Measurements from ENCODE around the gene NSMCE3. TPM values are rescaled to one million over a fixed set of nuclear protein-coding genes. Genes with fewer than 3 reads are reported as not detected.

Gene NSMCE3
- total RNA-seq, 1 donor from 2014 or later = 10.4 TPM

DNA sequence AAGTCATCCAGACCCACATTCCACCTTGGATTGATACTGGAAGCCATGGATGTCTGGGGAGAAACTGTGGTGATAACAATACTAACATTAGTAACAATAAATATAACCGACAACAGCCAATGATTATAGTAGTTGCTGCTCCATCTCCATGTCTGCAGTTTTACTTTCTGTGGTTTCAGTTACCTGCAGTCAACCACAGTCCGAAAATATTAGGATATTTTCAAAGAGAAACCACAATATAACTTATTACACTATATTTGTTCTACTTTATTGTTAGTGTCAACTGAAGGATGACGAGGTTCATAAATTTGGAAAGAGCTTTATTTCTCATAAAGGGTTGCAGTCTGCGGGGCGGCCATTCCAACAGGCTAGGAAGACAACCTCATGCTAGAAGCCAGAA lies 2.6 kb upstream of the NSMCE3 start:
- H3K4me3 Mint-ChIP-seq = no peak overlapping the region
- CTCF ChIA-PET = no interaction called here

DNA sequence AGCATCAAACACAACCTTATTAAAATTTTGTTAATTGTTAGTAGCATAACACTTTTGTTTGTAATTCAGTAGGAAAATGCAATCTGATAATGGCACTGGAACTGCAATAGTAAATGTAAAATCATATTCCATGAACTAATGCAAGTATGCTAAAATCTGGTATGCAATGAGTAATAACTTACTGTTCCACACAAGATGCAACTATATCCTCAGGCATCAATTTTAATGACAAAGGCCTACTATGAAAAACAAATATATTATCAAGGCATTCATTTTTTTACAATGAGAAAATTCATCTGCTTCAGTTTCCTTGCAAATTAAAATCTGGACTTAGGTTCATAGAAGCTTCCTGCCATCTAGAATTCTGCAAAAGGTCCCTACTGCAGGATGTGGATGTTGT lies 1.4 kb upstream of the NSMCE3 start:
- no peak for DNase-seq
- no peaks in the 10 kb centered on the region for H3K9me3 Mint-ChIP-seq
- no peak for ATAC-seq (ENCODE audit: low read depth)
- no peaks in the 10 kb centered on the region for H3K27me3 Mint-ChIP-seq
- H3K27ac Mint-ChIP-seq = peak overlapping the region; percentile 95
- peaks cover 49% of the 10 kb centered on the region for H3K4me1 Mint-ChIP-seq
- peak overlapping the region; percentile 86 for H3K4me3 Mint-ChIP-seq
- ChIA-PET POLR2A (interaction anchor here (1.2 kb wide), 1 partner anchor 58 kb away, joined by 3 read pairs; no protein-coding TSS in a partner anchor), CTCF (no interaction called here)
- intact Hi-C loops (cut with micrococcal nuclease) = loop anchor here (1.0 kb wide), 1 partner anchor 38 kb away; no protein-coding TSS in a partner anchor
- peaks cover 4% of the 10 kb centered on the region for H3K36me3 Mint-ChIP-seq (ENCODE audit: low read depth)
- TF ChIP-seq, protein P1, sequence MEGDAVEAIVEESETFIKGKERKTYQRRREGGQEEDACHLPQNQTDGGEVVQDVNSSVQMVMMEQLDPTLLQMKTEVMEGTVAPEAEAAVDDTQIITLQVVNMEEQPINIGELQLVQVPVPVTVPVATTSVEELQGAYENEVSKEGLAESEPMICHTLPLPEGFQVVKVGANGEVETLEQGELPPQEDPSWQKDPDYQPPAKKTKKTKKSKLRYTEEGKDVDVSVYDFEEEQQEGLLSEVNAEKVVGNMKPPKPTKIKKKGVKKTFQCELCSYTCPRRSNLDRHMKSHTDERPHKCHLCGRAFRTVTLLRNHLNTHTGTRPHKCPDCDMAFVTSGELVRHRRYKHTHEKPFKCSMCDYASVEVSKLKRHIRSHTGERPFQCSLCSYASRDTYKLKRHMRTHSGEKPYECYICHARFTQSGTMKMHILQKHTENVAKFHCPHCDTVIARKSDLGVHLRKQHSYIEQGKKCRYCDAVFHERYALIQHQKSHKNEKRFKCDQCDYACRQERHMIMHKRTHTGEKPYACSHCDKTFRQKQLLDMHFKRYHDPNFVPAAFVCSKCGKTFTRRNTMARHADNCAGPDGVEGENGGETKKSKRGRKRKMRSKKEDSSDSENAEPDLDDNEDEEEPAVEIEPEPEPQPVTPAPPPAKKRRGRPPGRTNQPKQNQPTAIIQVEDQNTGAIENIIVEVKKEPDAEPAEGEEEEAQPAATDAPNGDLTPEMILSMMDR (IDR thresholded peaks at IDR 0.05) = no peak

More for the DNA sequence above, 2.6 kb upstream of the NSMCE3 start:
- no peaks in the 10 kb centered on the region for H3K9me3 Mint-ChIP-seq
- DNase-seq (no peak), ATAC-seq (ENCODE audit: low read depth) (no peak)
- H3K27ac Mint-ChIP-seq = no peak overlapping the region
- H3K4me1 Mint-ChIP-seq = peaks cover 38% of the 10 kb centered on the region
- POLR2A ChIA-PET = no interaction called here
- no peaks in the 10 kb centered on the region for H3K27me3 Mint-ChIP-seq
- peaks cover 4% of the 10 kb centered on the region for H3K36me3 Mint-ChIP-seq (ENCODE audit: low read depth)
- TF ChIP-seq, protein P1 (IDR thresholded peaks at IDR 0.05) = no peak
- intact Hi-C loops (cut with micrococcal nuclease) = no loop called here

DNA sequence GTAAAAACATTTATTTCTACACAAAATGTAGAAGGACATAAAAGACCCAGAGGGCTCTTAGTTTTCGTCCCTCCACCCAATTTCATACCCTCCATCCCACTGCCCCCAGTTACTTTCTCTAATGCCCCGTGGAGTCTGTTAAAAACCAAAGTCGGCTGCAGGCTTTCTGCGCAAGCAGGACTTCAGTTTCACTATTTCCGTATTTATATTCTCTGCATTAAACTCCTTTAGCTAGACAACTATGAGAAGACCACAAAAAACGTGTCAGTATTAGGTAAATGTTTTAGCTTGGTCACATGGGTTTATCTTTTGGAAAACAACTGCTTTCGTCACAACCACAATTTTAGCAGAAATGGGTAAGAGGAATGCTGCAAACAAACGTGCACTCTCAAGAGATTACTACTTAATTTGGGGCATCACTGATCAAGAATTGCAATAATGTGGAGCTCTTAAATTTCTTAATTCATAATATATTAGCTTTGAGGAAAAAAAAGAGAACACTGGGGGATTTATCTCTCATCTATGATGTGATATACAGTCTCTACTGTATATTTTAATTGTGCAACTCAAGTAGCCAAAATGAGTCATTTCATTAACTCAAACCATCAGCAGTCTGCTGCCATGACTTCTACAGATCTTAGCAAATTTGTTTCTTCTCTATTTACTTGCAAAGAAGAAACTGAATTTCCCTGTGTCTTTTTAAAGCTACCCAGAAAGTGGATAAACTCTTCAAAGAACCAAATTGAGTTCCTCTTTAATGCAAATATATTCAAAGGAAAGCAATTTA lies 740 bp upstream of the NSMCE3 start:
- intact Hi-C loops (cut with micrococcal nuclease) = loop anchor here (1.0 kb wide), 1 partner anchor 39 kb away; no protein-coding TSS in a partner anchor
- Mint-ChIP-seq H3K4me1 (peaks cover 53% of the 10 kb centered on the region), H3K4me3 (peak overlapping the region; percentile 86), H3K9me3 (no peaks in the 10 kb centered on the region), H3K27me3 (no peaks in the 10 kb centered on the region), H3K27ac (peak overlapping the region; percentile 95), H3K36me3 (ENCODE audit: low read depth) (peaks cover 4% of the 10 kb centered on the region)
- ChIA-PET CTCF (no interaction called here), POLR2A (interaction anchor here (0.5 to 1.2 kb wide), 2 partner anchors 59 to 1098 kb away, joined by 3 read pairs; no protein-coding TSS in a partner anchor)
- DNase-seq (peak; percentile 19), ATAC-seq (ENCODE audit: low read depth) (peak; percentile 11)
- TF ChIP-seq, protein P1 (IDR thresholded peaks at IDR 0.05) = no peak

DNA sequence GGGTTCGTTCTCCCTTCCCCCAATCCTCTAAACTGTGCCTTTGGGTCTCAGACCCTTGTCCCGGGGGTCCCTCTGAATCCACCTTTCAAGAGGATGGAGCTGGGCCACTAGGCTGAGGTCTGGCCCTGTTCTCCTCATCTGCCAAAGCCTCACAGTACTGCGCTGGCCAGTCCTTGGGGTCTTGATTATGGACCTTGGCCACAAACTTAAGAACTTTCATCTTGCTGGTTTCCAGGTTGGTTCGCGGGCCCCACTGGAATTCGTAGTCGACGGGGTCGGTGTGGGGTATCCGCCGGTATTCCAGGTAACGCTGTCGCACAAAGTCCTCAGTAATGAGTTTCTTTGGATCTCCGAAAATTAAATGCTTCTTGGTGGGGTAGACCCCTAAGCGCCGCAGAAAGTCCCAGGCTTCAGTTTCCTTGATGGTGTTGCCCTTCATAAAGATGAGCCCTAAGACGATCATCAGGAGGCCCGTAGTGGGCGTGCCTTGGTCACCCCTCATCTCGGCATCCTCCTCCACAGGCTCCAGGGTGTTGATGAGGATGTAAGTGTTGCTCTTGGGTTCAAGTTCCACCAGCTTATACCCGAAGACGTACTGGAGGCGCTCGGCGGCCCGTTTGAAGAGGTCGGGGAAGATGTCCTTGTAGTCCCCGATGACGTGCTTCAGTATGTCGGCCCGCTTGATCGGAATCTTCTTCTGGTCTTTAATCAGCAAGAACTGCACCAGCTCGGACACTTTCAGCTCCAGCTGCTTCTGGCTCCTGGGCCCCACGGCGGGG lies 727 bp downstream of the NSMCE3 start:
- Mint-ChIP-seq H3K4me3 (peak overlapping the region; percentile 86), H3K27me3 (no peaks in the 10 kb centered on the region), H3K27ac (peak overlapping the region; percentile 92), H3K4me1 (peaks cover 53% of the 10 kb centered on the region), H3K9me3 (no peaks in the 10 kb centered on the region), H3K36me3 (ENCODE audit: low read depth) (peaks cover 4% of the 10 kb centered on the region)
- ATAC-seq (ENCODE audit: low read depth) = peak; percentile 19
- TF ChIP-seq, protein P1 (IDR thresholded peaks at IDR 0.05) = no peak
- no peak for DNase-seq
- intact Hi-C loops (cut with micrococcal nuclease) = loop anchor here (1.0 to 10.0 kb wide), 3 partner anchors 54 to 1172 kb away; partner anchors contain the start of gene OCA2
- CTCF ChIA-PET = no interaction called here
- POLR2A ChIA-PET = no interaction called here

All from activated B cell treated with CpG ODN at 0.5 μM for 24 hours (primary cell).